CD4-positive, alpha-beta memory T cell (primary cell): Measurements from ENCODE around the gene RALGAPA1. TPM values are rescaled to one million over a fixed set of nuclear protein-coding genes. Genes with fewer than 3 reads are reported as not detected.

ENCODE experiments used
- CTCF ChIA-PET: fragments of 350-600 bp; sonication (Branson Sonifier 250); formaldehyde crosslinking; loops from one replicate; lab custom pipeline; 2021; ENCODE audit warnings: inconsistent platforms; ENCODE audit not compliant: partially characterized antibody; lab: Charles Lee
- POLR2A ChIA-PET: fragments of 350-600 bp; sonication (Branson Sonifier 250); formaldehyde crosslinking; loops from one replicate; lab custom pipeline; 2021; ENCODE audit not compliant: partially characterized antibody; lab: Charles Lee
- DNase-seq, 5 donors: peaks; one replicate each; pipeline versions ENCODE4 v3.0.0 to v3.0.0-alpha.2; 2020 to 2022; ENCODE audit warnings: mixed read lengths in 1 of 5
- H3K27ac ChIP-seq: one replicate; pipeline ENCODE4 v1.7.0; 2013; ENCODE audit warnings: low read depth, low read length
- H3K27me3 ChIP-seq: 2 replicates; pipeline ENCODE4 v1.7.0; 2013; ENCODE audit warnings: mild to moderate bottlenecking, low read length, moderate library complexity; ENCODE audit not compliant: insufficient read depth
- H3K36me3 ChIP-seq: 2 replicates; pipeline ENCODE4 v1.7.0; 2013; ENCODE audit warnings: mild to moderate bottlenecking, low read length, moderate library complexity; ENCODE audit not compliant: insufficient read depth
- H3K4me1 ChIP-seq: 2 replicates; pipeline ENCODE4 v1.7.0; 2013; ENCODE audit warnings: mild to moderate bottlenecking, low read length, moderate library complexity; ENCODE audit not compliant: insufficient read depth
- H3K4me3 ChIP-seq, 2 donors: one replicate each; pipeline ENCODE4 v1.7.0; 2013; ENCODE audit warnings: low read length in 2 of 2, mild to moderate bottlenecking in 1 of 2
- H3K9me3 ChIP-seq, 2 donors: one replicate each; pipeline ENCODE4 v1.7.0; 2013; ENCODE audit warnings: low read length in 2 of 2, control low read depth in 1 of 2; ENCODE audit not compliant: control insufficient read depth in 1 of 2
- H3K27ac Mint-ChIP-seq, 7 donors: one replicate each; pipeline ENCODE4 v1.8.0; 2020 to 2021; ENCODE audit warnings: mixed read lengths in 7 of 7, mild to moderate bottlenecking in 6 of 7, inconsistent platforms in 3 of 7, moderate library complexity in 3 of 7
- H3K27me3 Mint-ChIP-seq, 2 donors: one replicate each; pipeline ENCODE4 v1.8.0; 2020 to 2021; ENCODE audit warnings: mixed read lengths in 2 of 2
- H3K36me3 Mint-ChIP-seq, 2 donors: one replicate each; pipeline ENCODE4 v1.8.0; 2020 to 2021; ENCODE audit warnings: mixed read lengths in 2 of 2, inconsistent platforms in 1 of 2, mild to moderate bottlenecking in 1 of 2
- H3K4me1 Mint-ChIP-seq, 4 donors: one replicate each; pipeline ENCODE4 v1.8.0; 2020 to 2021; ENCODE audit warnings: mixed read lengths in 4 of 4, mild to moderate bottlenecking in 1 of 4
- H3K4me3 Mint-ChIP-seq, 8 donors: one replicate each; pipeline ENCODE4 v1.8.0; 2020 to 2021; ENCODE audit warnings: mixed read lengths in 8 of 8, mild to moderate bottlenecking in 7 of 8, moderate library complexity in 6 of 8, inconsistent platforms in 3 of 8
- H3K9me3 Mint-ChIP-seq, 8 donors: one replicate each; pipeline ENCODE4 v1.8.0; 2020 to 2021; ENCODE audit warnings: mixed read lengths in 8 of 8, mild to moderate bottlenecking in 5 of 8, inconsistent platforms in 3 of 8, moderate library complexity in 1 of 8
- intact Hi-C: fragments of 100-400 bp; cut with micrococcal nuclease; formaldehyde crosslinking; loops from one replicate; pipeline ENCODE4 v1.15.1; 2023
- polyA plus RNA-seq, 2 donors: library from polyadenylated mRNA; unstranded; fragments of 300-500 nt; fragmentation: Illumina TruSeq; gene quantifications; one replicate each; pipeline ENCODE4 v1.2.3, GENCODE V29; 2021
- total RNA-seq, 2 experiments: library from RNA; stranded (reverse); gene quantifications; one replicate each; pipeline ENCODE4 v1.2.3, GENCODE V29; 2021

Gene RALGAPA1
- total and polyA plus RNA-seq, 4 experiments from 2014 or later: 15.1 to 66.0 (median 42.9) TPM

DNA sequence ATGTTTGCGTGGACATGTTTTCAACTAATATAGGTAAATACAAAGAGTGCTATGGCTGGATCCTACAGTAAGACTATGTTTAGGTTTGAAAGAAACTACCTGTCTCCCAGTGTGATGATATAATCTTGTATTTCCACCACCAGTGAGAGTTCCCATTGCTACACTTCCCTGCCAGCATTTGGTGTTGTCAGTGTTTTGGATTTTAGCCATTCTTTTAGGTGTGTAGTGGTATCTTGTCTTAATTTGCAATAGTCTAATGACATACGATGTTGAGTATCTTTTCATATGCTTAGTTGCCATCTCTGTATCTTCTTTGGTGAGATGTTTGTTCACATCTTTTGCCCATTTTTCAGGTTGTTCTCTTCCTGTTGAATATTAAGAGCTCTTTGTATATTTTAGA, 103.5 kb downstream of the RALGAPA1 start:
- Mint-ChIP-seq H3K27me3 (no peaks in the 10 kb centered on the region), H3K36me3 (peaks cover 47 to 53% of the 10 kb centered on the region in 2 donors)
- POLR2A ChIA-PET: no interaction called here

DNA sequence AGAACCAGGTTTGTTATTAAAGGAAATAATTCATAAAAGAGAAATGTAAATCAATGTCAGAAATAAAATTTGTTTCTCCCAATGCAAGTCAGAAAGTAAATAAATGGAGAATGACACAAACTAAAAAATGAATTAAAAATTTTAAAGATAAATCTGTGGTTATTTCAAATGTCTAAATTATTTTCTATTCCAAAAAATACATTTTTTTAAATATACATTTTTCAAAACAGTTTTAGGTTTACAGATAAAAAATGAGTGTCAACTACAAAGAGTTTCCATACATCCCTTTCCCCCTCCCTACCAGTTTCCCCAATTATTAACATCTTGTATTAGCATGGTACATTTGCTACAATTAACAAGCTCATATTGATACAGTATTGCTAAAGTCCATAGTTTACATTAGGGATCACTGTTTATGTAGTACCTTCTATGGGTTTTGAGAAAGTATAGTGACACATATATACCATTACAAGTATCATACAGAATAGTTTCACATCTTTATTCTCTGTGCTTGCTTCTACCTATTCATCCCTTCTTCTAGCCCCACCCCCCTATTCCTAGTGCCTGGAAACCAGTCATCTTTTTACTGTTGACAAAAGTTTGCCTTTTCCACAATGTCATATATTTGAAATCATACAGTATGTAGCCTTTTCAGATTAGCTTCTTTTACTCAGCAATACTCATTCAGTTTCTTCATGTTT, 104.2 kb downstream of the RALGAPA1 start:
- Mint-ChIP-seq H3K4me1 (peaks cover 0 to 7% (median 2%) of the 10 kb centered on the region in 4 donors), H3K27ac (no peak overlapping the region), H3K9me3 (no peaks in the 10 kb centered on the region), H3K4me3 (no peak overlapping the region), H3K27me3 (no peaks in the 10 kb centered on the region), H3K36me3 (peaks cover 43 to 53% of the 10 kb centered on the region in 2 donors)
- H3K27ac ChIP-seq: no peak overlapping the region
- H3K27me3 ChIP-seq: no peaks in the 10 kb centered on the region
- no peaks in the 10 kb centered on the region for H3K4me1 ChIP-seq
- no peak overlapping the region for H3K4me3 ChIP-seq
- intact Hi-C loops: no loop called here
- ChIA-PET POLR2A (no interaction called here), CTCF (interaction anchor here (1.4 kb wide), 1 partner anchor 15 kb away, joined by 3 read pairs; no protein-coding TSS in a partner anchor)
- DNase-seq: no peak
- no peaks in the 10 kb centered on the region for H3K9me3 ChIP-seq
- H3K36me3 ChIP-seq: no peaks in the 10 kb centered on the region

More for the DNA sequence above, 103.5 kb downstream of the RALGAPA1 start:
- Mint-ChIP-seq H3K9me3 (no peaks in the 10 kb centered on the region), H3K4me1 (peaks cover 0 to 4% (median 3%) of the 10 kb centered on the region in 4 donors), H3K27ac (no peak overlapping the region), H3K4me3 (no peak overlapping the region)
- no peak overlapping the region for H3K27ac ChIP-seq
- H3K9me3 ChIP-seq: no peaks in the 10 kb centered on the region
- H3K36me3 ChIP-seq: no peaks in the 10 kb centered on the region
- H3K4me3 ChIP-seq: no peak overlapping the region
- no peaks in the 10 kb centered on the region for H3K4me1 ChIP-seq
- no peak for DNase-seq
- CTCF ChIA-PET: interaction anchor here (1.4 kb wide), 1 partner anchor 15 kb away, joined by 3 read pairs; no protein-coding TSS in a partner anchor
- H3K27me3 ChIP-seq: no peaks in the 10 kb centered on the region
- intact Hi-C loops: no loop called here

DNA sequence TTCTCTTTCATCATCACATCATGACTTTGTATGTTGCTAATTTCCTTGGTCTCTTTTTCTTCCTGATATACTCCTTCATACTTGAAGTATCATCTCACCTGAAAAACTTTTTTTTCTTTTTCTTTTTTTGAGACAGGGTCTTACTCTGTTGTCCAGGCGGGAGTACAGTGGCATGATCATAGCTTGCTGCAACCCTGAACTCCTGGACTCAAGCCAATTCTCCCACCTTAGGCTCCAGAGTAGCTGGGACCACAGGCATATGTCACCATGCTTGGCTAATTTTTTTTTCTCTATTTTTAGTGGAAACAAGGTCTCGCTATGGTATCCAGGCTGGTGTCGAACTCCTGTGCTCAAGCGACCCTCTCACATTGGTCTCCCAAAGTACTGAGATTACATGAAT, 107.6 kb downstream of the RALGAPA1 start:
- CTCF ChIA-PET: no interaction called here
- H3K36me3 Mint-ChIP-seq: peaks cover 17 to 26% of the 10 kb centered on the region in 2 donors
- H3K9me3 ChIP-seq: no peaks in the 10 kb centered on the region
- no peak overlapping the region for H3K4me3 ChIP-seq
- no peaks in the 10 kb centered on the region for H3K9me3 Mint-ChIP-seq
- no peak overlapping the region for H3K27ac ChIP-seq
- no peak for DNase-seq
- H3K36me3 ChIP-seq: no peaks in the 10 kb centered on the region
- H3K4me1 ChIP-seq: no peaks in the 10 kb centered on the region
- no peak overlapping the region for H3K27ac Mint-ChIP-seq
- POLR2A ChIA-PET: no interaction called here
- no peak overlapping the region for H3K4me3 Mint-ChIP-seq
- peaks cover 6 to 11% (median 8%) of the 10 kb centered on the region in 4 donors for H3K4me1 Mint-ChIP-seq
- H3K27me3 Mint-ChIP-seq: no peaks in the 10 kb centered on the region
- H3K27me3 ChIP-seq: no peaks in the 10 kb centered on the region
- intact Hi-C loops: no loop called here

DNA sequence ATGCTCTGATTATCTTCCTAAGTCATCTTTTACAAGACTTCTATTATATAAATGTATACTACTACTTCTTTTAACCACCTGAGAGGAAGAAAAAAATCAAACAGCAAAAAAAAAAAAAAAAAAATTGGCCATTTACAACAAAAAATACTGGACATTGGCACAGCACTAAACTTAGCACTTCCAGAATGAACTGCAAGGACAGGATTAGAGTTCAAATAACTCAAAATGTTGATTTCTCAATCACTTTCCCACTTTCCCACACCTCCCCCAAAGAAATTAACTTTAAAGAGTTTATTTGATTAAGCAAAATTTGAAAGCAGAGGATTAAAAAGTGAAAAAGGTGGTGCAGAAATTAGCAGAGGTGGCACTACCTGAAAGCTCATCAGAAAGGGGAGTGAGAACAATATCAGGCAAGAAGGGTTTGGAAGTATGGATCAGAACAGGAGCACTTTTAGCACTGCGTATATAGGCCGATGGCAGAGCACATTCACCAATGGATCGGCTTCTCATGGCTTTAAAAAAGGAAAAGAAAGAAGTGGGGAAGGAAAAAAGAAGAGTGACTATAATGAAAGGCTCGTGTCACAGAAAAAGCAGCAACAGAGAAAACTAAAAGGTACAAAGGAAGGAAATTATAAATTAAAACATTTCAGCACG, 109.2 kb downstream of the RALGAPA1 start:
- H3K27me3 ChIP-seq: no peaks in the 10 kb centered on the region
- no peaks in the 10 kb centered on the region for H3K4me1 ChIP-seq
- H3K27ac ChIP-seq: no peak overlapping the region
- Mint-ChIP-seq H3K4me3 (no peak overlapping the region), H3K27me3 (no peaks in the 10 kb centered on the region), H3K27ac (peak overlapping the region in 1 of 7 donors; percentile 49), H3K9me3 (no peaks in the 10 kb centered on the region), H3K4me1 (peaks cover 5 to 11% (median 7%) of the 10 kb centered on the region in 4 donors), H3K36me3 (peaks cover 4 to 9% of the 10 kb centered on the region in 2 donors)
- H3K4me3 ChIP-seq: no peak overlapping the region
- ChIA-PET CTCF (no interaction called here), POLR2A (no interaction called here)
- intact Hi-C loops: no loop called here
- H3K9me3 ChIP-seq: no peaks in the 10 kb centered on the region
- H3K36me3 ChIP-seq: no peaks in the 10 kb centered on the region
- no peak for DNase-seq

DNA sequence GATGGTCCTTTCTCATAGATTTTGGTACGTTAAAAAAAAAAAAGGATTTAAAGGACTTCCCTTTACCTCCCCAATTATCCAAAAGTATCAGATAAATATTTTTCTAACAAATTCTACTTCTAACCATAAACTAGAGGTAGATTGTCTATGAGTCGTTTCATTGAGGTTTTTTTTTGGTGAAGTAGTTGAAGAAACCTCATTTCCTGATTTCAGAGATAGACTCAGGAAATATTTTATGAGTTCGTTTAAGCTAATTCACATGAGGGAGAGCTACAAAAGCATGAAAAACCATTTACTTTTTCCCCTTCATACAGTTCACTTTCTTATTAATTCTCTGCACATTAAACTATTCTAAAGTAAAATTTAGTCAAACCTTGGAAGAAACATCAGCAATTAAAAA, 112.5 kb downstream of the RALGAPA1 start:
- Histone ChIP-seq H3K36me3 (no peaks in the 10 kb centered on the region), H3K27me3 (no peaks in the 10 kb centered on the region), H3K9me3 (no peaks in the 10 kb centered on the region), H3K27ac (no peak overlapping the region), H3K4me3 (no peak overlapping the region), H3K4me1 (no peaks in the 10 kb centered on the region)
- CTCF ChIA-PET: no interaction called here
- POLR2A ChIA-PET: no interaction called here
- no peak for DNase-seq
- peaks cover 0 to 3% of the 10 kb centered on the region in 2 donors for H3K36me3 Mint-ChIP-seq
- H3K27me3 Mint-ChIP-seq: no peaks in the 10 kb centered on the region
- intact Hi-C loops: no loop called here
- peaks cover 5 to 11% (median 7%) of the 10 kb centered on the region in 4 donors for H3K4me1 Mint-ChIP-seq
- no peaks in the 10 kb centered on the region for H3K9me3 Mint-ChIP-seq
- H3K4me3 Mint-ChIP-seq: no peak overlapping the region
- H3K27ac Mint-ChIP-seq: no peak overlapping the region

DNA sequence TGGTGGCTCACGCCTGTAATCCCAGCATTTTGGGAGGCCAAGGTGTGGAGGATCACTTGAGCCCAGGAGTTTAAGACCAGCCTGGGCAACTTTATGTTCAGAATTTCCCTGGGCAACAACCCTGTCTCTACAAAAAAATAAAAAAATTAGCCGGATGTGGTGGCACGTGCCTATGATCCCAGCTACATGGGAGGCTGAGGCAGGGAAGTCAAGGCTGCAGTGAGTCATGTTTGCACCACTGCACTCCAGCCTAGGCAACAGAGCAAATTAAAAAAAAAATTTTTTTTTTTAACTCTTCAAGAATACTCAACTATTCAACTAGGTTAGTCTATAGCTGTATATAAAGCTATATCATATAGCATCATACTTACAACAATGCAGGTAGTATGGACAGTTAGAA, 113.0 kb downstream of the RALGAPA1 start:
- Mint-ChIP-seq H3K9me3 (no peaks in the 10 kb centered on the region), H3K36me3 (no peaks in the 10 kb centered on the region), H3K27me3 (no peaks in the 10 kb centered on the region), H3K27ac (no peak overlapping the region), H3K4me3 (no peak overlapping the region), H3K4me1 (peaks cover 5 to 11% (median 7%) of the 10 kb centered on the region in 4 donors)
- no peaks in the 10 kb centered on the region for H3K36me3 ChIP-seq
- no peaks in the 10 kb centered on the region for H3K27me3 ChIP-seq
- H3K4me3 ChIP-seq: no peak overlapping the region
- CTCF ChIA-PET: no interaction called here
- H3K9me3 ChIP-seq: no peaks in the 10 kb centered on the region
- H3K4me1 ChIP-seq: no peaks in the 10 kb centered on the region
- POLR2A ChIA-PET: no interaction called here
- intact Hi-C loops: no loop called here
- H3K27ac ChIP-seq: no peak overlapping the region
- DNase-seq: no peak

DNA sequence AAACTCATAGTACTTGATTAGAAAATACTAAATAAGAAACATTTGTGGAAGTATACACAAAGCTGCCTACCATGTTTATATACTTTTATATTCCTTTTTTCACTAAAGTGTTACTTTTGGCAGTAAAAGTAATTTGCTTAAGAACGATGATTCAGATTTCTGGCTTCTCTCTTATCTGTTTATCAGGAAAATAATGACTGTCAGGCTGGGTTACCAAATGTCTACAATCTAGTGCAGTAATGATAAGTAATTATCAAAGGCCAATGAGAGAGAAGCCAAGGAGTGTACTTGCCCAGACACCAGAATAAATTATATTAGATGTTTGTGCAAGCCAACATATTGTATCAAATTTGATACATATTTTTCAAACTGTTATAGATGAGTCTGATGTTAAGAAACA, 113.4 kb downstream of the RALGAPA1 start:
- H3K27me3 Mint-ChIP-seq: no peaks in the 10 kb centered on the region
- peaks cover 5 to 11% (median 7%) of the 10 kb centered on the region in 4 donors for H3K4me1 Mint-ChIP-seq
- Histone ChIP-seq H3K27ac (no peak overlapping the region), H3K27me3 (no peaks in the 10 kb centered on the region), H3K4me1 (no peaks in the 10 kb centered on the region), H3K36me3 (no peaks in the 10 kb centered on the region), H3K9me3 (no peaks in the 10 kb centered on the region), H3K4me3 (no peak overlapping the region)
- H3K36me3 Mint-ChIP-seq: no peaks in the 10 kb centered on the region
- intact Hi-C loops: no loop called here
- no peak overlapping the region for H3K4me3 Mint-ChIP-seq
- H3K9me3 Mint-ChIP-seq: no peaks in the 10 kb centered on the region
- H3K27ac Mint-ChIP-seq: no peak overlapping the region
- CTCF ChIA-PET: interaction anchor here (1.2 kb wide), 1 partner anchor 119 kb away, joined by 4 read pairs; no protein-coding TSS in a partner anchor
- POLR2A ChIA-PET: no interaction called here
- no peak for DNase-seq
